Midbrain (tissue), 1 donor: ENCODE data around the gene COL6A2.
"Not testable (repeated sequence)": the region's sequence is repeated elsewhere in the genome, so short reads cannot be mapped to it uniquely, and the experiment has no call there.

Source experiments
- DNase-seq: peaks from one replicate; lab custom pipeline; 2025; lab: John Stamatoyannopoulos, UW

Gene COL6A2

DNA sequence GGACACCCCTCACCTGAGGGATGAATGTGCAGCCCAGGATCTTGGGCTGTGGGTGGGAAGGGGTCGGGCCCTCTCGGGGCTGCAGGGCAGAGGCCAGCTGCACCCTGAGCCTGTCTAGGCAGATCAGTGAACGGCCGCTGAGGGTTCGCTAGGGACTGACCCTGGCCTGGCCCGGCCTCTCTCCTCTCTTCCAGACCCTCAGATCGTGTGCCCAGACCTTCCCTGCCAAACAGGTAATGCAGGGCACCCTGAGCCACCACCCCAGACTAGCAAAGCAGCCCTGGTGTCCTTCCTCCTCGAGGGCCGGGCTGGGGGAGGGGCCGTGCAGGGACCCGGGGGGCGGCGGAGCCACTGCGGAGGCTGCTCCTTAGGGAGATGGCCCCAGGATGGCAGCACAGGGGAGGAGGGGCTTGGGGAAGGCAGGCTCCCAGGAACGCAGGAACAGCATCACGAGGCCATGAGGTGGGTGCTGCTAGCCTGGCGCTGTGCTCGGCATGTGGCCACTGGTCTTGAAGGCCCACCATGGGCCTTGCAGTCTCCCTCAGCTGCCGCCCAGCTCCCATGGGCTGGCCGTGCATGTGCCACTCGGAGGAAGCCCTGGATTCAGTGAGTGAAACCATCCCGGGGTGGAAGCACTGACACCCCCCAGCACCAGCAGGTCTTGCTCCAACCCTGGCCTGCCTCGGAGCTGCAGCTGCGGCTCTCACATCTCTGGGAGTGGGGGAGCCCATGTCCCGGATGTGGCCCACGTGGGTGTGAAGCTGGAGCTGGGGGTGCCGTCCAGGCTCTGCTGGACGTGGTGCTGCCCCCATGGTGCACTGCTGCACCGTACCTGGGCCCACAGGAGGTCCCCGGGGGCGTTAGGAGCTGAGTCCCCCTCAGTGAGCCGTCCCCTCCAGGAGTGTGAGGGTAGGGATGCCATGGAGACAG is 28.7 kb downstream of the COL6A2 start:
- no peak for DNase-seq

DNA sequence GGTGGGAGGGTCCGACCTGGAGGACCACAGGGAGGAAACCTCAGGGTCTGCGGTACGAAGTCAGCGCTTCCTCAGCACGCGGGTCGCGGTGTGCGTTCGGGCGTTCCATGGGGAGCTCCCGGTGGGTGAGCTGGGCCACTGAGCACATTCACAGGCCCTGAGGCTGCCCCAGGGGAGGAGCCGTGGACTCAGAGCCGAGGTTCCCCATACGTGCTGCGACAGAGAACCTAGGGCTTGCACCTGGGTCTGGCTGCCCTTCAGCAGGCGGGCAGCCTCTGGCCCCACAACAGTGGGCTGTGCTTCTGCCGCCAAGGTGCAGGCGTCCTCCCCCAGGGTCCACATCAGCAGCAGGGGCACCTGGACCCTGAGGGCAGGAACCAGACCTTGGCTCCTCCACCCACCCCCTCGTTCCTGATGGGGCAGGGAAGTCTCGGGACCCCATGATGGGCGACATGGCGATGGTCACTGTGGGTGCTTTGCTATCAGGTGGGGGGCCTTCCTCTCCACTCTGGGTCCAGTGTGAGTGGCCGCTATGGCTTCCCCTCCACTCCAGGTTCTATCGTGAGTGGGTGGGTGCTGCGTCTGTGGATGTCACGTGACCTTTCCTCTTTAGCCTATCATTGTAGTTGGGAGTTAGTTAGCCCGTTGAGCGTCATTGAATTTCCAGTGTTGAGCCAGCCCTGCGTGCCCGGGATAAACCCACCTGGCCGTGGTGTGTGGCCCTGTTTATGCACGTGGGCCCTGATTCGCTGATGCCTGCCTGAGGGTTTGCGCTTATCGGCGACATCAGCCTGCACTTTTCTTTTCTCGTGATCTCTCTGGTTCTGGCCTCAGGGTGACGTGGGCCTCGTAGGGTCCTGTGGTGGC is 29.6 kb downstream of the COL6A2 start:
- no peak for DNase-seq

DNA sequence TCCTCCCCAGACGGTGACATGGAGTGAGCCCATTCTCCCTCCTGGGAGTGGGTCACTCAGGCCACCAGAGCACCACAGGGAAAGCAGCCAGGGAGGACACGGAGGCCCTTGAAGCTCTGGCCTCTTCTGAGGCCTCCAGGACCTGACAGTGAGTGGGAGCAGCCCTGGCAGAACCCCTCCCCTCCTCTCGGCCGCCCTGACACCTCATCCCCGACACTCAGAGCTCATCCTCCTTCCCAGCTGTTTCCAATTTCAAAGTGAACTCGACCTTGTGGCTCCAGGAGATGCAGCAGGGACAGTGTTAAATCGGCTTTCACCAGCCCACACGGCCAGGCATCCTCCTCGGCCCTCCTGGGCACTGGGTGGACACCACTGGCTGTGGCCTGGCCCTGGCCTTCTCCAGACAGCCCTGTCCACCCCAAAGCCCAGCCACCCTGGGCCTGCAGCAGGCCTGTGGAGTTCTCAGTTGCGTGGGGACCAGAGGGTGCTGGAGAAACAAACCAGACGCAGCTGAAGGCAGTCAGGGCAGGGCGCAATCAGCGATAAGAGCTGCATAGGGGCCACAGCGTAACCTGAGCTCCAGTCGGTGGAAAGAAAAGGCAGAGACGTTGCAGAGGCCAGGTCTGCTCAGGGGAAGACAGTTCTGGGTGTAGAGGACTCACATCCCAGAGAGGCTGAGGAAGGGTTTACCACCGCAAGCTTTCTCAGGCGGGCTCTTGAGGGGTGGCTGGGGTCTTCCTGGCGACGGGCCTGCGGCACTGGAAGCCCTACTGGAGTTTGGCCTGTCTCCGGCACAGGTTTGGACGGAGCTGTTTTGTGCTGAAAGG is 30.4 kb downstream of the COL6A2 start:
- no peak for DNase-seq

DNA sequence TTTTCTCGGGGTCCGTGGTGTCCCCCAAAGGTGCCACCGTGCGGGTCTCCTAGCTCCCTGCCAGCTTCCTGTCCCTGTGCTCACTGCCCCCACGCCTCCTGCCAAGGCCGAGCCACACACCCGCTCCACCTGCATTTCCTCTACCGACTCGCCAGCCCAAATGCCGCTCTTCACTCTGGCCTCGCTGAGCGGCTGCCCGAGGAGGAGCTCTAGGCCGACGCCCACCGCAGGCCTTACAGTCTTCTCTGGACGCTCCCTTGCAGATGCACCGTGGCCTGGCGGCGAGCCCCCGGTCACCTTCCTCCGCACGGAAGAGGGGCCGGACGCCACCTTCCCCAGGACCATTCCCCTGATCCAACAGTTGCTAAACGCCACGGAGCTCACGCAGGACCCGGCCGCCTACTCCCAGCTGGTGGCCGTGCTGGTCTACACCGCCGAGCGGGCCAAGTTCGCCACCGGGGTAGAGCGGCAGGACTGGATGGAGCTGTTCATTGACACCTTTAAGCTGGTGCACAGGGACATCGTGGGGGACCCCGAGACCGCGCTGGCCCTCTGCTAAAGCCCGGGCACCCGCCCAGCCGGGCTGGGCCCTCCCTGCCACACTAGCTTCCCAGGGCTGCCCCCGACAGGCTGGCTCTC is 31.1 kb downstream of the COL6A2 start:
- DNase-seq = no peak

DNA sequence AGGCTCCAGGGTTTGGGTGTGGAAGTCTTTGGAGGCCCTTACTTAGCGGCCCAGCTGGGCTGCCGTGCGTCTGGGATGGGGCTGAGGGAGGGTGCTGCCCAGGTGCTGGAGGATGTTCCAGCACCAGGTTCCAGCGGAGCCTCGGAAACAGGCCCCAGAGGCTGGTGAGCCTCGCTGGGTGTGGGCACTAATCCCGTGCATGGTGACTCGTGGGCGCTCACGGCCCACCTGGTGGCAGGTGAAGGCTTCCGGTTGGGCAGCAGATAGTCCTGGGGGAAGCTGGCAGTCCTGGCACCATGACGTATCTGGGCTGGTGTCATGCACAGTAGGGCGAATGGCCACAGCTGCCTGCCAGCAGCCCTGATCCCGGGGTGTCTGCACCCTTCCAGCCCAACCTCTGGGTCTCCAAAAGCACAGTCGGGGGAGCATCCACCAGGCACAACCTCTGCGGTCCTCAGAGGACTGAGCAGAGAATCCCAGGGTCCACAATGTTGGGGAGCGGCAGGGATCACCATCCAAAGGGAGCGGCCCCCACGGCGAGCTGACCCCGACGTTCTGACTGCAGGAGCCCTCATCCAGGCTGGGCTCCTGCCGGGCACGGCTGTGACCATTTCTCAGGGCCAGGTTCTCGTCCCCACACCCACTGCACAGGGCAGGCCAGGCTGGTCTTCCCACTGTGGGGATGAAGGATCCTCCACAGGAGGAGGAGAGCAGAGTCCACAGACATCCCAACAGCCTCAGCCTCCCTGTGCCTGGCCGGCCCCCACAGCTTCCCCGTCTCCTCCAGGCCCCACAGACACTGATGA is 32.1 kb downstream of the COL6A2 start:
- DNase-seq = no peak

DNA sequence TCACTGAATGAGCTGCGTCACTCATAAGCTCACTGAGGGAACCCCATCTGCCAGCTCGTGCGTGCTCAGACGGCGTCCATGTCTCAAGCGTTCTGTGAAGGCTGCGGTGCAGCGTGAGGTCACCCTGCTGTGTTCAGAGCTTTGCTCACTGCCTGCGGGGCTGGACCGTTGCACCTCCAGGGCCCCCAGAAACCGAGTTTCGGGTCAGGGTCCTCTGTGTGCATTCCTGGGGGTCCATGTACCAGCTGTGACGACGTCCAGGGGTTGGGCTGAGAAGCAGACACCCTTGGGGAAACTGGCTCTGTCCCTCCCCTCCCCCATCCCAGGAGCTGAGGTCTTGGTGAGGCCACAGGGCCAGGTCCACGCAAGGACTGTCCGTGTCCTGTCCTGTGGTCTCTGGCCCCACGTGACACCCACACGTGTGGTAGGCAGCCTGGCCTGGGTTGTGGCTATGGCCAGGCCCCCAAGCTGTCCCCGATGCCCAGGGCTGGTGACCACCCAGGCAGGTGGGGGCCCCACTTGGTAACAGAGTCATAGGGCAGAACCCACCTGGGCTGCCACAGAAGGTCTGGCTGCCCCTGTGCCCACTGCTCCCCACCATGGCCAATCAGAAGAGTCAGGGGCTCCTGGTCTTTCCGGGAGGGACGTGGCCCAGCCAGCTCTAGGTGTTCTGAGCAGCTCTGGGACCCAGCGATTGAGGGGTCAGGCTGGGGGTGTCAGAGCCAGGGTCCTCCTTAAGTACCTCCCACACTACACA is 33.1 kb downstream of the COL6A2 start:
- DNase-seq = no peak

DNA sequence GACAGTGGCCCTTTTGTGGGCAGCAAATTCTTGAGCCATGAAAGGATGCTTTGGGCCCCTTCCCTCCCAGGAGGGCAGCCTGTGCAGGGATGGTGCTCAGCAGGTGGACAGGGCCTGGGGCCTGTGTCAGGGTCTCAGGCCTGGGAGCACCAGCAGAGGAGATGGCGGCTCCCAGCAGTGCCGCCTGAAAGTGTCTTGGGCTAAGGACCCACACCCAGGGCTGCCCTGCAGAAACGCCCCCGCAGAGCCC is 33.6 kb downstream of the COL6A2 start:
- DNase-seq = no peak

DNA sequence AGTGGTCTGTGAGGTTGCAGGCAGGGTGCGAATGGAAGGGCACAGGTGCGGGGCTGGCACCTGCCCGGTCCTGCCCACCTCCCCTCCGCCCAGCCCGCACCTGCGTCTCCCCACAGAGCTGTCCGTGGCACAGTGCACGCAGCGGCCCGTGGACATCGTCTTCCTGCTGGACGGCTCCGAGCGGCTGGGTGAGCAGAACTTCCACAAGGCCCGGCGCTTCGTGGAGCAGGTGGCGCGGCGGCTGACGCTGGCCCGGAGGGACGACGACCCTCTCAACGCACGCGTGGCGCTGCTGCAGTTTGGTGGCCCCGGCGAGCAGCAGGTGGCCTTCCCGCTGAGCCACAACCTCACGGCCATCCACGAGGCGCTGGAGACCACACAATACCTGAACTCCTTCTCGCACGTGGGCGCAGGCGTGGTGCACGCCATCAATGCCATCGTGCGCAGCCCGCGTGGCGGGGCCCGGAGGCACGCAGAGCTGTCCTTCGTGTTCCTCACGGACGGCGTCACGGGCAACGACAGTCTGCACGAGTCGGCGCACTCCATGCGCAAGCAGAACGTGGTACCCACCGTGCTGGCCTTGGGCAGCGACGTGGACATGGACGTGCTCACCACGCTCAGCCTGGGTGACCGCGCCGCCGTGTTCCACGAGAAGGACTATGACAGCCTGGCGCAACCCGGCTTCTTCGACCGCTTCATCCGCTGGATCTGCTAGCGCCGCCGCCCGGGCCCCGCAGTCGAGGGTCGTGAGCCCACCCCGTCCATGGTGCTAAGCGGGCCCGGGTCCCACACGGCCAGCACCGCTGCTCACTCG is 34.1 kb downstream of the COL6A2 start:
- DNase-seq = no peak

DNA sequence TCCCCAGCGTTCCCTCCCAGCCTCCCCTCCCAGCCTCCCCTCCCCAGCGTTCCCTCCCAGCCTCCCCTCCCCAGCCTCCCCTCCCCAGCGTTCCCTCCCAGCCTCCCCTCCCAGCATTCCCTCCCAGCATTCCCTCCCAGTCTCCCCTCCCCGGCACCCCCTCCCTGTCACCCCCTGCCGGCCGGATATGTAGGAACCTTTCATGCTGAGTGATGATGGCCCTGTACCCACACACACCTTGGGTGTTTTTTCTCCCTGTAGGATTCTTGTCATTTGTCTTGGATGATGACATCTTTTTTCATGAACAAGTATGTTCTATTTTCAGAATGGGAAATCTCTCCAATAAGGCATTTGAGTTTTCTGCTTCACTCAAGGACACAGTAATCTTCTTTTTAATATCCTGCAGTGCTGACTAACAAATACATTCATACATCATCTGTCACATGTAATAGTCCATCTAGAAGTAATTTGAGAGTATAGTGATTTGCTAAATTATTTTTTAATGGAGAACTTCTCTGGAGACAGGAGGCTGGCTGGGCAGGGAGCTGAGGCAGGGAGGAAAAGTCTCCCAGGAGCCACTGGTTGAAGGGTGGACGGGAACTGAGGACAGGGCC is 38.0 kb downstream of the COL6A2 start:
- DNase-seq = no peak

DNA sequence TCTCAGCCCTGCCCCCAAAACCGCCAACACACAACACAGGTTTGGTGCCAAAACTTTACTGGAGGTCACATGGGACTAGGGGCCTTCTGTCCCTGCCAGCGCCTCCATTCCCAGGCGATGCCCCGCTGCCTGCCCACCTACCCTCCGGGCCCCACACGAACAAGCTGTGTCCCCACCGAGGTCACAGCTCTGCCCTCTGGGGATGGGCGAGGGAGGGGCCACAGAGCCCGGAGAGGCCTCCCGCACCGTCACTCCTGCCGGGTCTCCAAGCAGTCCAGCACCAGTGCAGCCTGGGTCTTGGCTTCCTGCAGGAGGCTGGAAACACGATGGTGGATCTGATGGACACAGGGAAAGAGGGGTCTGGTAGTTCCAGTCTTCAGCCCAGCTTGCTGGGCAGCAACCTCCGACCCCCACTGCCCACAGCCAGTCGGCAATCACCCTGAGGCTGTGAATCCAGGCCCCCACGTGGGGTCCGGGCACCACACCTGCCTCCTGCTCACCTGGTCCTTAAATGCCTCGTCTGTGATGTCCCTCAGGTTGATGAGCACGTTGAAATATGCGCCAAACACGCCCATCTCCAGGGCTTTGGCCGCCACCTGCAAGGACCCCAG is 38.9 kb downstream of the COL6A2 start:
- DNase-seq = no peak

DNA sequence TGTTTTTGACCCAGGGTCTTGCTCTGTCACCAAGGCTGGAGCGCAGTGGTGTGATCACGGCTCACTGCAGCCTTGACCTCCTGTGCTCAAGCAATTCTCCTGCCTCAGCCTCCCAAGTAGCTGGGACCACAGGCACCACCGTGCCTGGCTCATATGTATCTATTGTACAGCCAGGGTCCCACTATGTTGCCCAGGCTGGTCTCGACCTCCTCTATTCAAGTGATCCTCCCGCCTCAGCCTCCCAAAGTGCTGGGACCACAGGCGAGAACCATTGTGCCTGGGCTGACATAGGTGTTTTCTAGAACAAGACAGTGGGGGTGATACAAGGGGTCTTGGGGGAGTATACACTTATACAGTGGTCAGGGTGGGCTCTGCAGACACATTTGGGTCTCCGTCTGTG is 40.0 kb downstream of the COL6A2 start:
- no peak for DNase-seq

DNA sequence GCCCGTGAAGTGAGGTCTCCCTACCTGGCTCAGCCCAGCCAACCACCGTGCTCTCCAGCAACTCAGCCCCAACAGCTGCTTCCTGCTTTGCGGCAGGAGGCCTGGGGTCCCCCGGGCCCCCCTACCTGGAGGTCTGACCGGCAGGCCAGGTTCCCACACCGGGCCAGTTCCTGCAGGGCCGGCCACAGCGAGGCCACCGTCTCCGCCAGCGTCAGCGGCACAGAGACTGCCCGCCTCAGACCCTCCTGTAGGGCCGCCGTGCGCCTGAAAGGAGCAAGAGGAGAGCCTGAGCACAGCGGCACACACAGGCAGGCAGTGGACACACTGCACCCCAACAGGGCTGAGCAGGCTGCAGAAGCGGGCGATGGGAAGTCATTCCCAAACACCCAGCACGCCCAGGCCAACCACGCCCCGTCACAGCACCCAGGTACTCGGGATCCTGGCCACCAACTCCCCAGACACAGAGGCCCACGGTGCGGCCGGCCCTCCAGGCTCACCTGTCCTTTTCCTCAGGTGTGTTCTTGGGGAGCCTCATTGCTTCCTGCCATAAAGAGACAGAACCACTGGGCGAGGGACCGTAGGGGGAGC is 40.6 kb downstream of the COL6A2 start:
- DNase-seq = no peak

DNA sequence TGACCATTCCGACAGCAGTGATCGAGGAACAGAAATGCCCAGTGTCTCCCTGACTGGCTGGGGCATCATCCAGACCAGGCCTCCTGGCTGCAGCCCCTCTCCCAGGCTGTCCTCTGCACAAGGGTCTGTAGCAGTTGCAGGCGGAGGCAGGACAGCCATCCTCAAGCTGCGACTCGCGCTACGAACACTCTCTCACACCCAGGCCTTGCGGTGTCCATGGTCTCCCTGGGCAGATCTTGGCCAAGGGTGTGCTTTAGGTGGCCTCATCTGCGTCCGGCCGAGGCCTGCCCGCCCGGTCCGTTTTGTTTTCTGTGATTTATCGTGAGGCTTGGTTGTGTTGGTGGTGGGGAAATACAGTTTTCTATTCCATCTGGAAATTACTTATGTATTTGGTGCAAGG is 41.8 kb downstream of the COL6A2 start:
- no peak for DNase-seq

DNA sequence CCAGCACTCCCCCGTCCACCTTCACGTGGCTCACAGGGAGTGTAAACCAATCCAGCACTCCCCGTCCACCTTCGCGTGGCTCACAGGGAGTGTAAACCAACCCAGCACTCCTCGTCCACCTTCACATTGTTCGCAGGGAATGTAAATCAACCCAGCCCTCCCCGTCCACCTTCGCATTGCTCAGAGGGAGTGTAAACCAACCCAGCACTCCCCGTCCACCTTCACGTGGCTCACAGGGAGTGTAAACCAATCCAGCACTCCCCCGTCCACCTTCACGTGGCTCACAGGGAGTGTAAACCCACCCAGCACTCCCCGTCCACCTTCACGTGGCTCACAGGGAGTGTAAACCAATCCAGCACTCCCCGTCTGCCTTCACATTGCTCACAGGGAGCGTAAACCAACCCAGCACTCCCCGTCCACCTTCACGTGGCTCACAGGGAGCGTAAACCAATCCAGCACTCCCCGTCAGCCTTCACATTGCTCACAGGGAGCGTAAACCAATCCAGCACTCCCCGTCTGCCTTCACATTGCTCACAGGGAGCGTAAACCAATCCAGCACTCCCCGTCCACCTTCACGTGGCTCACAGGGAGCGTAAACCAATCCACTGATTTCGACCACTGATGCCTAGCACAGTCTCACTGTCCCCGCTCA is 42.6 kb downstream of the COL6A2 start:
- DNase-seq = not testable (repeated sequence)

DNA sequence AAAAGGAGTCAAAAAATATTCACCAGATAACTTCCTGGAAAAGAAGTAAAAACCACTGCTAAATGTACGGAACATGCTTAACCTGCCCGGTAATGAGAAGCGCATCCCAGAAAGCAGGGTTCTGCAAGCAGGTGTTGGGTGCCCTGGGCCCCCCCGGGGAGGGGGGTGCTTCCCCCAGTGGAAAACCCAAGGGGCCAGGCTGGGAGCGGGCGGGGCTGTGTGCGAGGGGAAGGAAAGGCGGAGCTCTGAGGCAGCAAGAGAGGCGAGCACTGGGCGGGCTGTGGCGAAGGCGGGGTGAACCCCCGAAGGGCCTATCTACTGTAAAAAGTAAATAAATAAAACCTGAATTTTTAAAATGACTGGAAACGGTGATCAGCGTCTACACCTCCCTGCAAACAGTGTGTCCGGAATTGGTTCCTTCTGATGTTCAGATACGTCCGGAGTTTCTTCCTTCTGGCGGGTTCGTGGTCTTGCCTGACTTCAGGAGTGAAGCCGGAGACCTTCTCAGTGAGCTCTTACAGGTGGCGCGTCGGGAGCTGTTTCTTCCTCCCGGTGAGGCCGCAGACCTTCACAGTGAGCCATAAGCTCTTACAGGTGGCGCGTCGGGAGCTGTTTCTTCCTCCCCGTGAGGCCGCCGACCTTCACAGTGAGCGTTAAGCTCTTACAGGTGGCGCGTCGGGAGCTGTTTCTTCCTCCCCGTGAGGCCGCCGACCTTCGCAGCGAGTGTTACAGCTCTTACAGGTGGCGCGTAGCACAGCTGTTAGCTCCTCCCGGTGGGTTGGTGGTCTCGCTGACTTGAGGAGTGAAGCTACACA is 44.1 kb downstream of the COL6A2 start:
- DNase-seq = no peak

DNA sequence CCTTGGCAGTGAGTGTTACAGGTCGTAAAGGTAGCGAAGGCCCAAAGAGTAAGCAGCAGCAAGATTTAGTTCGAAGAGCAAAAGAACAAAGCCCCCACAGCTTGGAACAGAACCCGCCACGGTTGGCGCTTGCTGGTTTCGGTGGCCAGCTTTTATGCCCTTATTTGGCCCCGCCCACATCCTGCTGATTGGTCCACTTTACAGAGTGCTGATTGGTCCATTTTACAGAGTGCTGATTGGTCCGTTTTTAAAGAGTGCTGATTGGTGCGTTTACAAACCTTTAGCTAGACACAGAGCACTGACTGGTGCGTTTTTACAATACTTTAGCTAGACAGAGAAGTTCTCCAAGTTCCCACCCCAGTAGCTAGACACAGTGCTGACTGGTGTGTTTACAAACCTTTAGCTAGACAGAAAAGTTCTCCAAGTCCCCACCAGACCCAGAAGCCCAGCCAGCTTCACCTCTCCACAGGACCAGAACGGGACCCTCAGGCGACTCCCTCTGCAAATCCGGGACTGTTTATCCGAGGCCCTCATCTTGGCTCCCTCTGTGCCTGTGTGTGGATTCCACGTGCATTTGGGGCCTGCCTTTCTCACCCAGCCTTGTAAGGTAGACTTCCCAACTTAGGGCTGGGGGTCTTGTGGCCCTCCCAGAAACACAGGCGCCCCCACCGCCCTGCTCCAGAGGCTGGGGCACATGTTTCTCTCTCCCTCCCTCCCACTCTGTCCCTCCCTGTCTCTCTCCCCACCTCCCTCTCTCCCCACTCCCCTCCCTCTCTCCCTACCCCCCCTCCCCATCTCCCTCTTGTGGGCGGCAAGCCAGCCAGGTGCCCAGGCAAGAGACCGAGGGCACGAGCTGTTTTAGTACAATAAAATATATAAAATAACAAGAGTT is 44.9 kb downstream of the COL6A2 start:
- DNase-seq = no peak
